Endometrial microvascular endothelial cells (primary cell): Measurements from ENCODE around the gene TGM1. TPM values are rescaled to one million over a fixed set of nuclear protein-coding genes. Genes with fewer than 3 reads are reported as not detected.

Experiments
- in situ Hi-C: cut with HindIII; loops from 2 replicates; pipeline ENCODE4 v1.10.0; 2017; ENCODE audit warnings: low sequenced_read_pairs, low pct_unique_long_range_greater_than_20kb; ENCODE audit errors: inconsistent ontology term
- total RNA-seq: library from RNA; depleted of rRNA; stranded (reverse); fragments of >200 nt; gene quantifications from one replicate; pipeline ENCODE4 v1.2.3, GENCODE V29; 2015; ENCODE audit errors: inconsistent ontology term

The TGM1 gene
- total RNA-seq, 1 donor from 2014 or later, result not detected

DNA sequence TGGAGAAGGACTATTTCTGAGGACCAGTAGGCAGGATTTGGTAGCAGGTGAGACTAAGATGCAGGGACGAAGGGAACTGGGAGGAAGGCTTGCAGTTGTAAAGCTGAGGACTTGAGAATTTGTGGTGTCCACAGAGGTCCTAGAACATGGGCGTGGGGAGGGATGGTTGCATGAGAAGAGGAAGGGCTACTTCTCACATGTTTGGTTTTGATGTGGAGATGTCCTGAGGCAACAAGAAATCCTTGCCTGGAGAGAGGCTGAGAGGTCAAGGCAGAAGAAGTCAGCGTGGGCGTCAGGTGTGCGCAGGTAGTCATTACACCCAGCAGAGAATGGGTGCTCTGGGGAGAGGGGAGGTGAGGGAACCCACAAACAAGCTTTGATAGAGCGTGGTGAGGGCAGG lies 14.1 kb upstream of the TGM1 start:
- in situ Hi-C loops, result no loop called here

GRCh38 chr14:24274101-24274543 lies 11.1 kb upstream of the TGM1 start:
- in situ Hi-C loops, result no loop called here

DNA sequence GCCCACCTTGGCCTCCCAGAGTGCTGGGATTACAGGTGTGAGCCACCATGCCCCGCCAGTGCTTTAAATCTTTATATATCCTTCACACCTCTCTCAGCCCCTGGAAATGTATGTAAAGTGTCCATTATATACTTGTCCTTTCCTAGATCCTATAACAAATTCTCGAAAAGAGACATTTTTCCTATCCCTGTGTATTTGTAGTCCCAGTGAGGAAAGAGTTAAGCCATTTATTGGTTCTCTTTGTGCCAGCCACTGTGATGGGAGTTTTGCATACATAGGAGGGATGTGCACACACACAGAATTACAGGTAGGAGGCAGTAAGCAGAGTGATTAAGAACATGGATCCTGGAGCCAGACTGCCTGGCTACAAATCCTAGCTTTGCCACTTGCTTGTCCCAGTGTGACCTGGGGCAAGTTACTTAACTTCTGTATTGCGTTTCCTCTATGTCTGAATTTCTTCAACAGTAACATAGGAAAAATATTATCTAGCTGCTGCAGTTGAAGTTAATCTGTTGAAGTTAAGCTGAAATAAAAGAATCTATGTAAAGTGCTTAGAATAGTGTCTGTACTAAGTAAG lies 10.5 kb upstream of the TGM1 start:
- in situ Hi-C loops, result no loop called here

- in situ Hi-C loops, result no loop called here
These were observed 9.5 kb upstream of the TGM1 start for GRCh38 chr14:24272467-24272866.

DNA sequence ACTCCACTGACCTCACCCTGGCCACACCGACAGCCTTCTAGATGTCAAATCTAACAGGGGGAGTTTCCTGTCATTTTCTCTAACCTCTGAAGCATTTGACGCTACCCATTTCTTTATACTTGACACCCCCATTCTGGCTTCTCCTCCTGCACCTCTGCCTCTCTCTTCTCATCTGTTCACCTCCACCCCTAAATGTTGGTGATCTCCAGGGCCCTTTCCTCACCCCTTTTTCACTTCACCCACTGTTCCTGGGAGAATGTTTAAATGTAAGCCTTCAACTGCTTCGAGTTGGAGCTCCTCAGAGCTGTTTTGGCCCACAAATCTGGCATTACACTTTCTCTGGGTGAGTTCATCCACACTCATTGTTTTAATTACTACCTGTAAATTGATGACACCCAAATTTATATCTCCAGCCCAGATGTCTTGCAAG lies 8.9 kb upstream of the TGM1 start:
- in situ Hi-C loops, result no loop called here

DNA sequence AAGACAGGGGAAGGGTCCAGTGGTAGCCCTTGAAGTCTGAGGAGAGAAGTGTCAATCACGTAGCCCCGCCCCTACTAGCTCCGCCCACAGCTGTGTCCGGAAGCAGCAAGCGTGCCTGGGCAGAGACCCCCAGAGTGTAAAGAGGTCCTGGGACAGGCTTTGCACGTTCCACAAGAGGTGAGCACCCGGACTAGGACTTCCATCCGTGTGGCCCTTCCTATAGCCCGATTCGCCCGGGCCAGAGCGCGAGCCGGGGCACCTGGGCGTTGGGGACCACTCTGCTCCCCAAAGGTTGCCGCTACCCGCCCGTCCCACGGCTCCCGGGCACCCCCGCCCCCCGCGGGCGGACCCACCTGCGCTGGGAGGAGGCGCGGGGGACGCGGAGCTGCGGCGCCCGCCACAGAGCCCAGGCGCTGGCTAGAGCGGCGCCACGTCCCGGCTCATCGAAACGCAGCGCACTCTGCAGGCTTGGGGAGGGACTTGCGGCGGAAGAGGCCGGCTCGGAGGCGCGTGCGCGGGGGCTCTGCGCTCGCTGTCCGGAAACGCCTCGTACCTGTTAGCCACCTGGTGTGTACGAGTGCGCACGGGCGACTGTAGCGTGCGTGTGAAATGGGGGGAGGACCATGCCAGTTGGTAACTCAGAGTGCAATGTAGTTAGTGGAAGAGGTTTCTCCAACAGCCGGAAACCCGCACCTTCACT lies 8.3 kb upstream of the TGM1 start, which contains the start of gene RABGGTA:
Gene RABGGTA, minus strand, starts transcription at position 464 of the 700 bp plus-strand sequence. CDS start 482 bp downstream, outside the sequence.
- in situ Hi-C loops, result no loop called here

DNA sequence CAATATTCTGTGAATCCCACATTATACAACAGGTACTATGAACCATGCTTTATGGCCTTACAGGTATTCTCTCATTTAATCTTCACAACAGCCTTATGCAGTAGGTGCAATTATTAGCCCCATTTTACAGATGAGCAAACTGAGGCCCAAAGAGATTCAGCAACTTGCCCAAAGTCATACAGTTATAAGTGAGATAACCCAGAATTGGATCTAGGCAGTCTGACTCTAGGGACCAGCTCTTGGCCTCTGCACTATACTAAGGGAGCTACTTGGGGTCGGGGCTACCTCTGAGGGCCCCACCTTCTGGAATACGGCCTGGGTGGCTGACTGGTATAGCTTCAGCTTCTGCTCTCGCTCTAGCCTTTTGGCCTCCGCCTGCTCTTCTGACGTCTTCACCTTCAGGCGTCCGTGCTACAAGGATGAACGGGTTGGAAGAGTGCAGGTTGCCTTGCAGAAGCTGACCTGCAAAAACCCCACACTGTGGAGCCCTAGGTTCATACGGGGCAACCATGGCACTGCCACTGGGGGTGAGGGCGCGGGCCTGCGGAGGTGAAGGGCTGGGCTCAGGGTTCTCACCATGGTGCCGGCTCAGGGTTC lies 7.7 kb upstream of the TGM1 start:
- in situ Hi-C loops, result no loop called here

- in situ Hi-C loops, result no loop called here
These were observed 7.0 kb upstream of the TGM1 start for GRCh38 chr14:24269910-24270536.

- in situ Hi-C loops, result no loop called here
These were observed 6.4 kb upstream of the TGM1 start for GRCh38 chr14:24269368-24269767.

GRCh38 chr14:24268225-24268624 lies 5.2 kb upstream of the TGM1 start:
- in situ Hi-C loops, result no loop called here

DNA sequence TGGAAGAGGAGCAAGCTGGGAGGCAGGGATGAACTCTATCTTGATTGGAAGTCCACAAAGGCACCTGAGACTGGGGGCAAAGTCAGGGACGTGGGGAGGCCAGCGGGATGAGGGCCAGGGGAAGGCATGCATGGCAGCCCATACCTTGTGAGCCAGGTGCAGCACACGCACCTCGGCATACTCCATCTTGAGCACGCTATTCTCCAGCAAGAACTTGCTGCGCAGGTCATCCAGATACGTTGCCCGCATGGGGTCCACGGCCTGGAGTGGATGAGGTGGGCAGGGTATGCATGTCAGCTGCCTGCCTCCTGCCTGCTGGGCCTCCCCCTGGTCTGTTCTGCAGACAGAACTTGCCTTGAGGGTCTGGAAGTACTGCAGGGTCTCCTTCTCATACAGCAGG lies 4.5 kb upstream of the TGM1 start:
- in situ Hi-C loops, result no loop called here

GRCh38 chr14:24266344-24267244 lies 3.6 kb upstream of the TGM1 start:
- in situ Hi-C loops, result no loop called here

GRCh38 chr14:24264298-24264697 lies 1.3 kb upstream of the TGM1 start:
- in situ Hi-C loops, result no loop called here

DNA sequence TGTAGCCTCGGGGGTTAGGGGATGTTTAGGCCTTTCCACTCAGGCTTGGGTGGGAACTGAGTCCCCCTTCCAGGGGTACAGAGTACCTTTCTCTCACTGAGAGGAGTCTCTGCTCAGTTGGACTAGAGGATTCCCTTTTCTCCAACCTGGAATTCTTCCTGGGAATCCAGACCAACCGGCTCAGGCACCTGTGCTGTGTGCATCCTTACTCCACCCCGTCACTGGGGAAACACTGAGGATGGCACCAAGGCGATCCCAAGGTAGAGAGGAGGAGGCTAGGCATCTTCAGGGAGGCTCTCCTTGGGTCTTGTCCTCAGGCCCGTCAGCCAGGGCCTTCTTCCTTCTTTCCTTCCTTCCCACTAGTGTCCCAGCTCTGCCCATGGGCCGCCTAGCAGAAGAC lies 871 bp upstream of the TGM1 start:
- in situ Hi-C loops, result no loop called here

GRCh38 chr14:24261969-24262327 lies 1.0 kb downstream of the TGM1 start:
- in situ Hi-C loops, result no loop called here

GRCh38 chr14:24261256-24261968 lies 1.6 kb downstream of the TGM1 start:
- in situ Hi-C loops, result no loop called here

GRCh38 chr14:24260780-24261157 lies 2.2 kb downstream of the TGM1 start:
- in situ Hi-C loops, result no loop called here

GRCh38 chr14:24260026-24260779 lies 2.8 kb downstream of the TGM1 start:
- in situ Hi-C loops, result no loop called here
